GM18520 (cell line): Measurements from ENCODE around the gene INPP5A.
"Not testable (repeated sequence)": the region's sequence is repeated elsewhere in the genome, so short reads cannot be mapped to it uniquely, and the experiment has no call there.

ENCODE experiments used
- ATAC-seq: cut with Tn5 transposase; IDR thresholded peaks from one replicate; pipeline ENCODE4 v1.9.1; 2021; ENCODE audit not compliant: unreplicated experiment

The INPP5A gene

GRCh38 chr10:132546567-132547420 is 9.2 kb downstream of the INPP5A start:
- ATAC-seq: no peak

- no peak for ATAC-seq
Measured at GRCh38 chr10:132547421-132547861, 9.9 kb downstream of the INPP5A start.

GRCh38 chr10:132548106-132548823 is 10.7 kb downstream of the INPP5A start:
- ATAC-seq: no peak

GRCh38 chr10:132548869-132549268 is 11.3 kb downstream of the INPP5A start:
- ATAC-seq: no peak

- ATAC-seq: no peak
Measured at GRCh38 chr10:132549371-132549770, 11.8 kb downstream of the INPP5A start.

GRCh38 chr10:132550366-132551092 is 12.9 kb downstream of the INPP5A start:
- no peak for ATAC-seq

GRCh38 chr10:132551093-132551807 is 13.7 kb downstream of the INPP5A start:
- ATAC-seq: peak; percentile 49

- ATAC-seq: no peak
Measured at GRCh38 chr10:132551808-132552130, 14.2 kb downstream of the INPP5A start.

- not testable (repeated sequence) for ATAC-seq
Measured at GRCh38 chr10:132552635-132553034, 15.0 kb downstream of the INPP5A start.

- ATAC-seq: not testable (repeated sequence)
Measured at GRCh38 chr10:132553568-132553967, 16.0 kb downstream of the INPP5A start.

GRCh38 chr10:132554053-132554990 is 16.7 kb downstream of the INPP5A start:
- ATAC-seq: no peak

GRCh38 chr10:132554991-132555647 is 17.5 kb downstream of the INPP5A start:
- no peak for ATAC-seq

GRCh38 chr10:132555648-132556575 is 18.3 kb downstream of the INPP5A start:
- no peak for ATAC-seq

GRCh38 chr10:132556994-132557441 is 19.4 kb downstream of the INPP5A start:
- ATAC-seq: no peak

- ATAC-seq: no peak
Measured at GRCh38 chr10:132557696-132558515, 20.3 kb downstream of the INPP5A start.

GRCh38 chr10:132558516-132559413 is 21.2 kb downstream of the INPP5A start:
- no peak for ATAC-seq
